ENCODE measurements around the gene FGFR3. TPM values are rescaled to one million over a fixed set of nuclear protein-coding genes. Genes with fewer than 3 reads are reported as not detected.

The FGFR3 gene
- total and polyA plus RNA-seq, 2 of the 8 experiments (the other 6 are each of a cell fraction or from before 2014, with no cell fraction given): 9.0 to 19.5 TPM

DNA sequence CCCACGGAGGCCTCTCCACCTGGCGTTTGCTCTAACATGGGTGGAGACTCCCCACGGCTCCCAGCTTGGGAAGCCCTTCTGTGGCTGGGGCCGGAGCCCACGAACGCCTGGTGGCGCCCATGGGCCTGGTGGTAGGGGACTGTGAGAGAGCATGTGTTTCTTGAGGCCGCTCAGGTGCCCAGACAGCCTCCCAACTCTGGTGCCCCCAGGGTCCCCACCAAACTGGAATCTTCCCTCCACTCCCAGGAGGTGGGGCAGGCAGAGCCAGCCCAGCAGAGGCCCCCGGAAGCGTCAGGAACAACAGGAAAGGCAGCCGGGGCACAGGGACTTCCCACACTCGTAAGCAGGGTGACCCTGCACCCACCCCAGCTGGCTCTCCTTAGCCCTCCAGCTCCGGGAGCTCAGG is 33.3 kb upstream of the FGFR3 start:
- CTCF ChIA-PET (ENCODE audit: partially characterized antibody): interaction anchor here (52.9 to 71.2 kb wide), 2 partner anchors 5 to 29 kb away, joined by 2507 read pairs; partner anchors contain the start of gene FGFR3
- FAIRE-seq: no peak

More for the DNA sequence above, 33.3 kb upstream of the FGFR3 start:
- WGBS, 2 experiments (ENCODE audit: extremely low coverage in 1 of 2, insufficient coverage in 1 of 2, insufficient read length in 1 of 2, insufficient replicate concordance in 2 of 2, low coverage in 1 of 2, low lambda C conversion rate in 2 of 2, missing lambda C conversion rate in 1 of 2): 84% methylated on average over 11 of the region's 13 CpGs; no CpG with 5 or more reads in 1 of the 2 experiments
- Histone ChIP-seq H3K23ac (ENCODE audit: insufficient read length) (no peak overlapping the region), H2BK15ac (ENCODE audit: low read length) (no peak overlapping the region; the same call in 1 of the 2 replicates), H3K27me3 (replicated peaks in 1 of 4; ENCODE audit: control insufficient read depth in 3 of 4, extremely low read depth in 1 of 4, insufficient read depth in 3 of 4, low read length in 3 of 4) (peaks cover 0 to 3% (median 0%) of the 10 kb centered on the region in 4 experiments; a peak in 2 of 7 replicates), H4K5ac (ENCODE audit: insufficient read length, low read depth, low read length) (no peak overlapping the region), H2BK20ac (ENCODE audit: low read length) (no peak overlapping the region), H3K79me2 (ENCODE audit: control insufficient read depth in 1 of 2, insufficient read depth in 2 of 2, low read length in 2 of 2) (no peaks in the 10 kb centered on the region), H3K79me1 (ENCODE audit: low read depth, low read length) (no peaks in the 10 kb centered on the region), H4K8ac (ENCODE audit: extremely low read depth, insufficient read depth, low read length) (peak overlapping the region; percentile 85; the same call in 1 of the 2 replicates), H2BK12ac (ENCODE audit: low read depth, low read length) (peak overlapping the region; percentile 27; the same call in 1 of the 2 replicates), H3K14ac (ENCODE audit: insufficient read length) (no peak overlapping the region), H3K36me3 (ENCODE audit: control insufficient read depth in 2 of 4, insufficient read depth in 4 of 4, low read length in 3 of 4) (no peaks in the 10 kb centered on the region), H3K4me3 (ENCODE audit: extremely low read depth in 1 of 4, insufficient read depth in 2 of 4, low read depth in 3 of 4, low read length in 4 of 4) (no peak overlapping the region), H3K18ac (ENCODE audit: extremely low read depth, low read length) (no peak overlapping the region), H3K9me3 (ENCODE audit: insufficient read depth in 2 of 2, low read depth in 1 of 2, low read length in 1 of 2) (no peaks in the 10 kb centered on the region), H2BK120ac (replicated peaks; ENCODE audit: low read depth, low read length) (no peak overlapping the region), H3K9ac (replicated peaks in 1 of 4; ENCODE audit: extremely low read depth in 1 of 4, low read depth in 3 of 4, low read length in 3 of 4) (no peak overlapping the region), H3K27ac (ENCODE audit: low read depth, low read length) (no peak overlapping the region), H2AK5ac (ENCODE audit: low read depth, low read length) (no peak overlapping the region), H3K4me1 (replicated peaks in 1 of 4; ENCODE audit: control insufficient read depth in 3 of 4, insufficient read depth in 4 of 4, low read length in 3 of 4) (peaks cover 0 to 7% (median 3%) of the 10 kb centered on the region in 4 experiments; a peak in 4 of 7 replicates), H3K4ac (replicated peaks; ENCODE audit: insufficient read length, low read depth, low read length) (peak overlapping the region; percentile 53), H3K56ac (replicated peaks; ENCODE audit: insufficient read length, low read depth, low read length) (no peak overlapping the region), H2BK5ac (ENCODE audit: low read depth, low read length) (no peak overlapping the region), H3K4me2 (ENCODE audit: insufficient read depth in 1 of 2, low read depth in 2 of 2, low read length in 2 of 2) (no peak overlapping the region), H2AFZ (ENCODE audit: low read length) (no peak overlapping the region), H3K23me2 (ENCODE audit: low read depth, low read length) (no peaks in the 10 kb centered on the region), H4K91ac (replicated peaks; ENCODE audit: insufficient read length, low read length) (peak overlapping the region; percentile 40), H4K20me1 (replicated peaks in 1 of 2; ENCODE audit: control insufficient read depth in 1 of 2, insufficient read depth in 2 of 2, low read length in 2 of 2) (no peaks in the 10 kb centered on the region)
- DNase-seq (ENCODE audit: low read depth in 1 of 2, low spot score in 2 of 2): no peak
- POLR2A ChIA-PET (ENCODE audit: partially characterized antibody): interaction anchor here (0.8 to 2.2 kb wide), 7 partner anchors 8 to 38 kb away, joined by 3 to 7 read pairs (median 4); partner anchors contain the start of gene FGFR3
- no peak for TF ChIP-seq SAP30 (IDR thresholded peaks at IDR 0.05; ENCODE audit: insufficient read depth, insufficient replicate concordance, low read length)
- TF ChIP-seq SIRT6 (IDR thresholded peaks at IDR 0.05; ENCODE audit: low read length): no peak
- TF ChIP-seq EP300 (IDR thresholded peaks at IDR 0.05; ENCODE audit: borderline replicate concordance in 1 of 2, low read depth in 2 of 2, low read length in 2 of 2): no peak
- TF ChIP-seq RBBP5 (IDR thresholded peaks at IDR 0.05; ENCODE audit: borderline replicate concordance, low read depth, low read length): no peak
- no peak for TF ChIP-seq CBX8 (IDR thresholded peaks at IDR 0.05; ENCODE audit: borderline replicate concordance, low read depth, low read length)

Measured in H1 (cell line).